Measurements from ENCODE around the gene ALG10.
"Not testable (repeated sequence)": the region's sequence is repeated elsewhere in the genome, so short reads cannot be mapped to it uniquely, and the experiment has no call there.

Gene ALG10

DNA sequence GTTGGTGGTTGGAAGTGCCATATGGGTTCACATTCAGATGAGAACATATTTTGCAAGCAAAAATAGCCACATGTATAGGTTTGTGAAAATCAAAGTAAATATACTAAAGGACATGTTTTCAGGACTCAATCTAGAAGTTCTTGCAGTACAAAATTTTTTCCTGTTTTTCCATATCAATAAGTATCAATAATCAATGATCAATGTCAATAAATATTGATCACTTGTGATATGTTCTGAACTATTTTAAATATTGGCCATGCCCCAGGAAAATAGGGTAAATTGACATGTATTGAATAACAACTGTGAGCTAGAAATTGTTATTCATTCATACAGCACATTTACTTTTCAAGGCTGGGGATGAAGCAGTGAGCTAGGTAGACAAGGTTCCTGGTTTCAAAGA lies 24.3 kb downstream of the ALG10 start:
- no peaks in the 10 kb centered on the region for H3K4me1 Mint-ChIP-seq (ENCODE audit: low read depth)
- H3K27ac Mint-ChIP-seq = no peak overlapping the region
- no peaks in the 10 kb centered on the region for H3K27me3 Mint-ChIP-seq (ENCODE audit: low read depth)
- H3K9me3 Mint-ChIP-seq = peaks cover 20% of the 10 kb centered on the region
- peaks cover 1% of the 10 kb centered on the region for H3K36me3 Mint-ChIP-seq (ENCODE audit: low read depth)
- H3K4me3 Mint-ChIP-seq = no peak overlapping the region

DNA sequence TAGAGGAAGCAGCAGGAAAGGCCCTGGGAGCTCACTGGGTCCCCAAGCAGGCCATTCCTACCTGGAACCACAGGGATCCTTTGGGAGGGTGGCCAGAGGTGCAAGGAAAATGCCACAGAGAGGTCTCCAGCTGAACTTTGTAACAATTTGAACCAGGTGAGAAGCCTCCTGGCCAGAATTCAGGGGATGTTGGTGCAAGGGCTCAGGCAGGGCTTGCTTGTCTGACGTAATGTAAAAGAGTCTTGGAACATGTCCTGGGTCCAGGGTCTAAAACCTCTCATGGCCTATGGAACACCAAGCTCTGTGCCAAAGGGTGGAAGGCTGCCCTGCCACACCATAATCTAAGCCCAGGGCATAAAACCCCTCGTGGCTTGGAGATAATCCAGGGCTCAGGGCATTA lies 25.6 kb downstream of the ALG10 start:
- not testable (repeated sequence) for H3K4me1 Mint-ChIP-seq (ENCODE audit: low read depth); H3K27ac Mint-ChIP-seq; H3K27me3 Mint-ChIP-seq (ENCODE audit: low read depth); H3K4me3 Mint-ChIP-seq; H3K36me3 Mint-ChIP-seq (ENCODE audit: low read depth)
- H3K9me3 Mint-ChIP-seq = peaks cover 20% of the 10 kb centered on the region

DNA sequence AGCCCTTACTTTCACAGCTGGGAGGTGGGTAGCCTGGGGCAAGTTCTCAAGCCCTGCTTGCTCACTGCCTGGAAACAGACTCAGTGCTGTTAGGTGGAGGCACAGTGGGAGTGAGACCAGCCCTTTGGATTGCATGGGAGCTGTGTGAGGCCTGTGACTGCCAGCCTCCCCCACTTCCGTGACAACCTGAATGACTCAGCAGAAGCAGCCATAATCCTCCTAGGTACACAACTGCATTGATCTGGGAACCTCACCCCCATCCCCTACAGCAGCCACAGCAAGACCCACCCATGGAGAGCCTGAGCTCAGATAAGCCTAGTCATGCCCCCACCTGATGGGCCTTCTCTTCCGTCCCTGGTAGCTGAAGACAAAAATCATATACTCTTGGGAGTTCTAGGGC lies 26.4 kb downstream of the ALG10 start:
- no peaks in the 10 kb centered on the region for H3K27me3 Mint-ChIP-seq (ENCODE audit: low read depth)
- no peak overlapping the region for H3K4me3 Mint-ChIP-seq
- H3K36me3 Mint-ChIP-seq (ENCODE audit: low read depth) = peaks cover 1% of the 10 kb centered on the region
- no peaks in the 10 kb centered on the region for H3K4me1 Mint-ChIP-seq (ENCODE audit: low read depth)
- H3K9me3 Mint-ChIP-seq = peaks cover 20% of the 10 kb centered on the region
- H3K27ac Mint-ChIP-seq = no peak overlapping the region

DNA sequence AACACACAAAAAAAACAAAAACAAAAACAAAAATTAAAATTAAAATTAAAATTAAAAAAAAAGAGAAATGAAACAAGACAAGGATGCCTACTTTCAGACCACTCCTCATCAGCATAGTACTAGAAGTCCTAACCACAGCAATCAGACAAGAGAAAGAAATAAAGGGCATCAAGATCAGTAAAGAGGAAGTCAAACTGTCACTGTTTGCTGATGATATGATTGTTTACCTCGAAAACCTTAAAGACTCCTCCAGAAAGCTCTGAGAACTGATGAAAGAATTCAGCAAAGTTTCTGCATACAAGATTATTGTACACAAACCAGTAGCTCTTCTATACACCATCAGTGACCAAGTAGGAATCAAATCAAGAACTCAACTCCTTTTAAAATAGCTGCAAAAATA lies 29.2 kb downstream of the ALG10 start:
- H3K27me3 Mint-ChIP-seq (ENCODE audit: low read depth) = no peaks in the 10 kb centered on the region
- no peak overlapping the region for H3K27ac Mint-ChIP-seq
- H3K4me3 Mint-ChIP-seq = no peak overlapping the region
- peaks cover 20% of the 10 kb centered on the region for H3K9me3 Mint-ChIP-seq
- peaks cover 3% of the 10 kb centered on the region for H3K4me1 Mint-ChIP-seq (ENCODE audit: low read depth)
- H3K36me3 Mint-ChIP-seq (ENCODE audit: low read depth) = peaks cover 1% of the 10 kb centered on the region

DNA sequence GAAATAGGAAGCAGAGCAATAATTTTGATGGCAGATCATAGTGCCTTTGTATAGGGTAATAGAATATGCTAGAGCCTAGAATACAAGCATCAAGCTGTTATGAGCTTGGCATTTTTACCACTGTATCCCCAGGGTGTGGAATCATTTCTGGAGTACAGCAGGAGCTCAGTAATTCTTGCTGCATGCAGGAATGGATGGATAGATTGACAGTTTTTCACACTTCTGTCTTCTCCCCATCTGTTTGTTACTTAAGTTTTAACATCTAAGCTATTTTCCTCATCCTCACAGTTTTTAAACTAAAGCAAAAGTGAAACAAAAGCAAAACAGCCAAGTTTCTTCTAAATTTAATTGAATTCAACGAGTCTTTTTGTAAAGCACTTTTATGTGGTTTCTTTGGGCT lies 32.6 kb downstream of the ALG10 start:
- Mint-ChIP-seq H3K9me3 (peaks cover 4% of the 10 kb centered on the region), H3K4me3 (peak overlapping the region; percentile 35), H3K4me1 (ENCODE audit: low read depth) (peaks cover 3% of the 10 kb centered on the region), H3K27me3 (ENCODE audit: low read depth) (no peaks in the 10 kb centered on the region), H3K36me3 (ENCODE audit: low read depth) (no peaks in the 10 kb centered on the region), H3K27ac (no peak overlapping the region)
